Testis (tissue), 2 donors: Measurements from ENCODE around the gene COL4A2.

Experiments used
- CTCF ChIP-seq, 3 experiments: fragments of 450-650 bp in 2 of 3; fragments of 200-600 bp in 1 of 3; sonication (generic) in 1 of 3; IDR thresholded peaks; one replicate each; pipeline ENCODE4 v1.5.1; 2016 to 2019; ENCODE audit warnings: antibody characterized with exemption in 3 of 3, mild to moderate bottlenecking in 2 of 3, moderate library complexity in 1 of 3
- POLR2A ChIP-seq: fragments of 450-650 bp; IDR thresholded peaks from one replicate; pipeline ENCODE4 v1.6.1; 2017; ENCODE audit warnings: antibody characterized with exemption, mild to moderate bottlenecking, moderate library complexity

- no peak for TF ChIP-seq CTCF (IDR thresholded peaks at IDR 0.05)
- TF ChIP-seq POLR2A: no peak
These were observed 17.9 kb upstream of the COL4A2 start for GRCh38 chr13:110289174-110289573.
